Uterus (tissue), 4 donors: ENCODE results near the gene TRIM61. TPM values are rescaled to one million over a fixed set of nuclear protein-coding genes. Genes with fewer than 3 reads are reported as not detected.
"Not testable (repeated sequence)": the region's sequence is repeated elsewhere in the genome, so short reads cannot be mapped to it uniquely, and the experiment has no call there.

ENCODE experiments used
- DNase-seq, 2 donors: peaks; one replicate each; pipeline ENCODE4 v3.0.0-alpha.2; 2019 to 2020
- H3K27ac ChIP-seq, 2 donors: fragments of 200-600 bp; sonication (generic); 1 replicate in 1 of 2; 2 replicates in 1 of 2; pipeline ENCODE4 v1.5.1; 2016 to 2018
- H3K27me3 ChIP-seq, 2 donors: fragments of 200-600 bp; sonication (generic); one replicate each; pipeline ENCODE4 v1.5.1; 2018 to 2019; ENCODE audit warnings: control low read depth in 1 of 2
- H3K36me3 ChIP-seq, 2 donors: fragments of 200-600 bp; sonication (generic); one replicate each; pipeline ENCODE4 v1.5.1; 2019; ENCODE audit warnings: control low read depth in 1 of 2
- H3K4me1 ChIP-seq, 2 donors: fragments of 200-600 bp; sonication (generic); one replicate each; pipeline ENCODE4 v1.5.1; 2018 to 2019; ENCODE audit warnings: control low read depth in 1 of 2
- H3K4me3 ChIP-seq, 2 donors: fragments of 200-600 bp; sonication (generic); 1 replicate in 1 of 2; 2 replicates in 1 of 2; pipeline ENCODE4 v1.5.1; 2018 to 2019; ENCODE audit warnings: mild to moderate bottlenecking in 1 of 2
- H3K9me3 ChIP-seq, 2 donors: fragments of 200-600 bp; sonication (generic); one replicate each; pipeline ENCODE4 v1.5.1; 2019; ENCODE audit warnings: control low read depth in 1 of 2
- POLR2A ChIP-seq, 2 donors: fragments of 450-650 bp; IDR thresholded peaks; one replicate each; pipeline ENCODE4 v1.6.1; 2016; ENCODE audit warnings: antibody characterized with exemption in 2 of 2, mild to moderate bottlenecking in 1 of 2, moderate library complexity in 1 of 2
- intact Hi-C: fragments of 100-400 bp; cut with DNase I; formaldehyde crosslinking; loops from one replicate; pipeline ENCODE4 v1.15.1; 2023; ENCODE audit warnings: low total_unique reads
- total RNA-seq, 4 donors: library from RNA; depleted of rRNA in 3 of 4; stranded (reverse); fragments of >200 nt in 3 of 4; gene quantifications; one replicate each; pipeline versions ENCODE4 v1.1.0 to v1.2.4, GENCODE V29; 2014 to 2023
- TF ChIP-seq, protein P1 (sequence below), 4 experiments: fragments of 200-600 bp in 2 of 4; fragments of 450-650 bp in 2 of 4; sonication (generic) in 2 of 4; IDR thresholded peaks; one replicate each; pipeline ENCODE4 v1.5.1; 2016 to 2019; ENCODE audit warnings: antibody characterized with exemption in 4 of 4, mild to moderate bottlenecking in 2 of 4, moderate library complexity in 1 of 4
- donor health status: DM: yes; HTN: yes; CAD: no.

TRIM61 gene
- total RNA-seq, 4 donors from 2014 or later = 0.27 to 4.1 TPM; not detected in 2

DNA sequence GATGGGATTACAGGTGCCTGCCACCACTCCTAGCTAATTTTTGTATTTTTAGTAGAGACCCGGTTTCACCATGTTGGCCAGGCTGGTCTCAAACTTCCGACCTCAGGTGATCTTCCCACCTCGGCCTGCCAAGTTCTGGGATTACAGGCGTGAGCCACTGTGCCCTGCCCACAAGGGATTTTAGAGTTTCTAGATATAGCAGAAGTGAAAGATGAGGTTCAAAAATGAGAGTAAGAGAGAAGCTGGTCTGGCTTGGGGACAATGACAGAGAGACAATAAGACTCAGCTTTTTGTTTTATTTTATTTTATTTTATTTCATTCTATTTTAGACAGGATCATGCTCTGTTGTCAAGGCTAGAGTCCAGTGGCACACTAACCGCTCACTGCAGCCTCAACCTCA, 30.6 kb downstream of the TRIM61 start:
- H3K27ac ChIP-seq = no peak overlapping the region
- DNase-seq = no peak
- no peaks in the 10 kb centered on the region for H3K36me3 ChIP-seq
- H3K4me1 ChIP-seq = no peaks in the 10 kb centered on the region
- no peak overlapping the region for H3K4me3 ChIP-seq
- TF ChIP-seq, protein P1, sequence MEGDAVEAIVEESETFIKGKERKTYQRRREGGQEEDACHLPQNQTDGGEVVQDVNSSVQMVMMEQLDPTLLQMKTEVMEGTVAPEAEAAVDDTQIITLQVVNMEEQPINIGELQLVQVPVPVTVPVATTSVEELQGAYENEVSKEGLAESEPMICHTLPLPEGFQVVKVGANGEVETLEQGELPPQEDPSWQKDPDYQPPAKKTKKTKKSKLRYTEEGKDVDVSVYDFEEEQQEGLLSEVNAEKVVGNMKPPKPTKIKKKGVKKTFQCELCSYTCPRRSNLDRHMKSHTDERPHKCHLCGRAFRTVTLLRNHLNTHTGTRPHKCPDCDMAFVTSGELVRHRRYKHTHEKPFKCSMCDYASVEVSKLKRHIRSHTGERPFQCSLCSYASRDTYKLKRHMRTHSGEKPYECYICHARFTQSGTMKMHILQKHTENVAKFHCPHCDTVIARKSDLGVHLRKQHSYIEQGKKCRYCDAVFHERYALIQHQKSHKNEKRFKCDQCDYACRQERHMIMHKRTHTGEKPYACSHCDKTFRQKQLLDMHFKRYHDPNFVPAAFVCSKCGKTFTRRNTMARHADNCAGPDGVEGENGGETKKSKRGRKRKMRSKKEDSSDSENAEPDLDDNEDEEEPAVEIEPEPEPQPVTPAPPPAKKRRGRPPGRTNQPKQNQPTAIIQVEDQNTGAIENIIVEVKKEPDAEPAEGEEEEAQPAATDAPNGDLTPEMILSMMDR (IDR thresholded peaks at IDR 0.05) = no peak
- no peak for TF ChIP-seq POLR2A (IDR thresholded peaks at IDR 0.05)
- intact Hi-C loops = no loop called here
- H3K27me3 ChIP-seq = no peaks in the 10 kb centered on the region
- no peaks in the 10 kb centered on the region for H3K9me3 ChIP-seq

DNA sequence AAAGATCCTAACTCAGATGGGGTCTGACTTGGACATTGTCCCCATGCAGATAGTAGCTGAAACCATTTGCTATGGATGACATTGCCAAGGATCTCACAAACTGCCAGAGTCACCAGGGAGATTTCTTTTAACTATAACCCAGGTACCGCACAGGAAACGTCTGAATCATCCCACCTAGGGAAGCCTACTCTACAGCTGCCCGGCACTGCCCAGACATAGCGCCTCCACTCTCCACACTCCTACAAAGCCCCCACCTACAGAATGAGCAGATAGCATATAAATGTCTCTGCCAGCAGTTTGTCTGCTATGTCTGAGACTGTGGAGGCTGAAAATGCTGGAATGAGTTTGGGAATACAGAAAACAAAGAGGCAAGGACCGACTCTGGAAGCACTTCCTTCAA, 32.3 kb downstream of the TRIM61 start:
- no peaks in the 10 kb centered on the region for H3K27me3 ChIP-seq
- no peak overlapping the region for H3K4me3 ChIP-seq
- H3K4me1 ChIP-seq = no peaks in the 10 kb centered on the region
- intact Hi-C loops = no loop called here
- no peak overlapping the region for H3K27ac ChIP-seq
- H3K36me3 ChIP-seq = no peaks in the 10 kb centered on the region
- no peaks in the 10 kb centered on the region for H3K9me3 ChIP-seq
- DNase-seq = no peak
- TF ChIP-seq, protein P1 (IDR thresholded peaks at IDR 0.05) = no peak
- no peak for TF ChIP-seq POLR2A (IDR thresholded peaks at IDR 0.05)

DNA sequence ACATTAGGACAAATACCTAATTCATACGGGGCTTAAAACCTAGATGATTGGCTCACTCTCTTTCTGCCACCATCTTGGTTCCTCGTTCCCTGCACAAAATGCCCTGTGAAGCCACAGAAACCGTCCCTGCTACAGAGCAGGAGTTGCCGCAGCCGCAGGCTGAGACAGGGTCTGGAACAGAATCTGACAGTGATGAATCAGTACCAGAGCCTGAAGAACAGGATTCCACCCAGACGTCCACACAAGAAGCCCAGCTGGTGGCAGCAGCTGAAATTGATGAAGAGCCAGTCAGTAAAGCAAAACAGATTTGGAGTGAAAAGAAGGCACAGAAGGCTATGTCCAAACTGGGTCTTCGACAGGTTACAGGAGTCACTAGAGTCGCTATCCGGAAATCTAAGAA, 34.3 kb downstream of the TRIM61 start:
- H3K4me1 ChIP-seq = no peaks in the 10 kb centered on the region
- H3K27ac ChIP-seq = no peak overlapping the region
- intact Hi-C loops = no loop called here
- TF ChIP-seq POLR2A (IDR thresholded peaks at IDR 0.05) = no peak
- TF ChIP-seq, protein P1 (IDR thresholded peaks at IDR 0.05) = no peak
- DNase-seq = no peak
- H3K36me3 ChIP-seq = no peaks in the 10 kb centered on the region
- H3K9me3 ChIP-seq = no peaks in the 10 kb centered on the region
- H3K27me3 ChIP-seq = no peaks in the 10 kb centered on the region
- no peak overlapping the region for H3K4me3 ChIP-seq

DNA sequence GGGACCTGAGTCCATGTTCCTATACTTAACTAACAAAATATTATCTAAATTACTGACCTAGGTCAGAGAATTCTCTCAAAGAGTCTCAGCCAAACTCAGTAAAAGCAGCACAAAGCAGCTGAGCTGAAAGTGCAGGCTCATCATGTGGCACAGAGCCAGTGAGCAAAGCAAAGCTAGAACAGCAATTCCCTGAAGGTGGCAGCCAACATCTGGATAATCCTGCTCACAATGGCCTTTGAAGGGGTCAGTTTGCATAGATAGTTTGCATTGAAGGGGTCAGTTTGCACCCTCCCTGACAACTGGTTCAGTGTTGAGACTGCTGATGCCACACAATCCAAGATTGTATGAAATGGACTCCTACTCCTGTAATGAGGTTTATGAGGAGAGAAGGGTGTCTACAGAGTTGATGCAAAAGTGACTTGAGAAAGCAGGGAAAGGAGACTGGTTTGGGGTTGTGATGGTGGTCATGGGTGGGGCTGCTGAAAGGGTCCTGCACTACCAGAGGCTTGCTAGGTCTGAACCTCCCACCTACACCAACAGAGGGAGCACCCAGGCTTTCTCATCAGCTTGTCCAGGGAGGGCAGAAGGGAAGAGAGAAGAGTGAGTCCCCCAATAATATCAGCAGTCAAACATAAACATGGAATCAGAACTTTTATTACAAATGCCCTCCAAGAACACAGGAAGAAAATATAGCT, 39.7 kb downstream of the TRIM61 start:
- intact Hi-C loops = no loop called here
- Histone ChIP-seq H3K27ac (no peak overlapping the region), H3K4me1 (no peaks in the 10 kb centered on the region), H3K36me3 (no peaks in the 10 kb centered on the region), H3K9me3 (no peaks in the 10 kb centered on the region), H3K4me3 (no peak overlapping the region), H3K27me3 (no peaks in the 10 kb centered on the region)
- TF ChIP-seq POLR2A (IDR thresholded peaks at IDR 0.05) = no peak
- TF ChIP-seq, protein P1 (IDR thresholded peaks at IDR 0.05) = no peak
- DNase-seq = no peak

DNA sequence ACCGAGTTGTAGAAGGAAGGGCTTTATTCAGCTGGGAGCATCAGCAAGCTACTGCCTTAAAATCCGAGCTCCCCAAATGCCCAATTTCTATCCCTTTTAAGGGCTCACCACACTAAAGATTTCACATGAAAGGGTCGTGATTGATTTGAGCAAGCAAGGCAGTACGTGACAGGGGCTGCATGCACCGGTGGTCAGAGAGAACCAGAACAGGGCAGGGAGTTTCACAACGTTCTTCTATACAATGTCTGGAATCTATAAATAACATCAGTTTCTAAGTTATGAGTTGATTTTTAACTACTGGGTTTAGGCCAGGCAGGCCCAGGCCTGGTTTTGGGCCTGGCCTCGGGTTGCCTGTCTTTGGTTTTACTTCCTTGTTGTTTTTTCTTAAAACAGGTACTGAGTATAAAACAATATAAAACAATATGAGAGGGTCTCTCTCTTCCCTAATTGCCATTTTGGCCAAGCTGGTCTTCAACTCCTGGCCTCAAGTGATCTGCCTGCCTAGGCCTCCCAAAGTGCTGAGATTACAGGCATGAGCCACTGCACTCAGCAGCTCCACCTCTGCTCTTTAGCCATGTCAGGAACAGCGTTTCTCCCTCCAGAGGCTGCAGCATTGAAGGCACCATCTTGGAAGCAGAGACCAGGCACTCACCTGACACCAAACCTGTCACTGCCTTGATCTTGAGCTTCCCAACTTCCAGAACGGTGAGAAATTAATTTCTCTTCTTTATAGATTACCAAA, 41.4 kb downstream of the TRIM61 start:
- H3K4me3 ChIP-seq, H3K9me3 ChIP-seq, H3K4me1 ChIP-seq, H3K36me3 ChIP-seq, intact Hi-C loops, H3K27ac ChIP-seq, H3K27me3 ChIP-seq, DNase-seq: not testable (repeated sequence)
